GM19455 (cell line): Measurements from ENCODE around the gene TM2D3.
A peak's percentile ranks its signal among the peaks of the same experiment; 100 is the strongest.
"Not testable (repeated sequence)": the region's sequence is repeated elsewhere in the genome, so short reads cannot be mapped to it uniquely, and the experiment has no call there.

ENCODE experiments used
- ATAC-seq: cut with Tn5 transposase; IDR thresholded peaks from one replicate; pipeline ENCODE4 v1.9.1; 2021; ENCODE audit not compliant: unreplicated experiment

The TM2D3 gene

GRCh38 chr15:101657968-101658784 is 6.0 kb upstream of the TM2D3 start:
- no peak for ATAC-seq

GRCh38 chr15:101657171-101657570 is 5.0 kb upstream of the TM2D3 start:
- ATAC-seq: no peak

GRCh38 chr15:101654624-101655337 is 2.6 kb upstream of the TM2D3 start:
- not testable (repeated sequence) for ATAC-seq

GRCh38 chr15:101654171-101654570 is 2.0 kb upstream of the TM2D3 start:
- no peak for ATAC-seq

GRCh38 chr15:101652786-101653430 is 727 bp upstream of the TM2D3 start:
- ATAC-seq: peak; percentile 14

- ATAC-seq: peak; percentile 46
Measured at GRCh38 chr15:101651554-101652097, 555 bp downstream of the TM2D3 start.

- no peak for ATAC-seq
Measured at GRCh38 chr15:101650145-101650544, 2.0 kb downstream of the TM2D3 start.

- ATAC-seq: no peak
Measured at GRCh38 chr15:101648356-101648755, 3.8 kb downstream of the TM2D3 start.

- no peak for ATAC-seq
Measured at GRCh38 chr15:101647251-101647650, 4.9 kb downstream of the TM2D3 start.

GRCh38 chr15:101646672-101647071 is 5.5 kb downstream of the TM2D3 start:
- no peak for ATAC-seq

- no peak for ATAC-seq
Measured at GRCh38 chr15:101642361-101642760, 9.8 kb downstream of the TM2D3 start.

GRCh38 chr15:101641894-101642293 is 10.3 kb downstream of the TM2D3 start:
- ATAC-seq: no peak

- no peak for ATAC-seq
Measured at GRCh38 chr15:101641129-101641764, 10.9 kb downstream of the TM2D3 start.

GRCh38 chr15:101639667-101640066 is 12.5 kb downstream of the TM2D3 start:
- no peak for ATAC-seq

GRCh38 chr15:101637919-101638318 is 14.3 kb downstream of the TM2D3 start:
- ATAC-seq: no peak

- no peak for ATAC-seq
Measured at GRCh38 chr15:101637516-101637915, 14.7 kb downstream of the TM2D3 start.

GRCh38 chr15:101637038-101637437 is 15.1 kb downstream of the TM2D3 start:
- no peak for ATAC-seq

GRCh38 chr15:101635944-101636727 is 16.0 kb downstream of the TM2D3 start:
- ATAC-seq: no peak

- no peak for ATAC-seq
Measured at GRCh38 chr15:101633356-101633755, 18.8 kb downstream of the TM2D3 start.

GRCh38 chr15:101626729-101627128 is 25.5 kb downstream of the TM2D3 start:
- ATAC-seq: not testable (repeated sequence)
